Activated gamma-delta T cell treated with anti-CD3 and anti-CD28 coated beads, Interleukin-2, amount 50 U/mL, for 16 hours (primary cell): ENCODE data around the gene RNF25.

Experiments used
- DNase-seq: peaks from one replicate; pipeline ENCODE4 v3.0.0-alpha.2; 2020; ENCODE audit warnings: low read depth

Gene RNF25

DNA sequence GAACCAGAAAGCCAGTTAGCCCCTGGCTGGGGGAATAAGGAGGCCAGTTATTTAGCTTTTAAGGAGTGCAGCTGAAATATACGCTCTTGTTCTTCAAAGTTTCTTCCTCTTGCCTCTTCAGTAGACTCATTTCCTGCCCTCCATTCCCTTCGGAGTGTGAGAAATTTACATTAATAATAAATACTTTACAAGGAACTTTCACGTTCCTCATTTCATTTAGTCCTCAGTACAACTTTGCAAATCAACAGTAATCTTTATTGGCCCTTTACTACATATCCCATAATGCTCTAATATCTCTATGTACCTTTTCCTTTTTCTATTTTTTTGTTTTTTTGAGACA, 48.5 kb downstream of the RNF25 start:
- no peak for DNase-seq

DNA sequence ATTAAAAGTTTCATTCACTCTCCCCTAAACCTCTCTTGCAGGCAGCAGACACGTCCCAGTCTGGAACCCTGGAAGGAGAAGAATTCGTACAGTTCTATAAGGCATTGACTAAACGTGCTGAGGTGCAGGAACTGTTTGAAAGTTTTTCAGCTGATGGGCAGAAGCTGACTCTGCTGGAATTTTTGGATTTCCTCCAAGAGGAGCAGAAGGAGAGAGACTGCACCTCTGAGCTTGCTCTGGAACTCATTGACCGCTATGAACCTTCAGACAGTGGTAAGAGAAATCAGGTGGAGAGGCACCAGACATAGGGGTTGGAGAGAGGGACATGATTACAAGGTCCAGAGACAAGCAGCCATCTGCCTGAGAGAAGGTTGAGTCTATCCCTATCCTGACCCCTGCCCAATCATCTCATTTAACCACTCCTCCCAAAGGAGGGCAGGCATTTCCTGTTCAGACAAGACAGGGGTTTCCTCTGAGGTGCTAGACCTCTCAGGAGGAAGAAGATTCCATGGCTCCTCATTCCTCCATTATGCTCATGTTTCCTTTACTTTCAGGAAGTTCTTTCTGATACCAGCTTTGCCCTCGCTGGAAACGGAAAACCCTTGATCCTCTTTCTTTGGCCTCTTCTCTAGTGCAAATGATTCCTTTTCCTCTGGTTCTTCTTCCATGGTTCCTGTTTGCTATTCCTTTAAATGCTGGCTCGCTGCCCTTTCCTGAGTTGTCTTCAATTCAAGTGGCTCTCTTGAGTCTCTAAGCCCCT, 49.0 kb downstream of the RNF25 start:
- no peak for DNase-seq

DNA sequence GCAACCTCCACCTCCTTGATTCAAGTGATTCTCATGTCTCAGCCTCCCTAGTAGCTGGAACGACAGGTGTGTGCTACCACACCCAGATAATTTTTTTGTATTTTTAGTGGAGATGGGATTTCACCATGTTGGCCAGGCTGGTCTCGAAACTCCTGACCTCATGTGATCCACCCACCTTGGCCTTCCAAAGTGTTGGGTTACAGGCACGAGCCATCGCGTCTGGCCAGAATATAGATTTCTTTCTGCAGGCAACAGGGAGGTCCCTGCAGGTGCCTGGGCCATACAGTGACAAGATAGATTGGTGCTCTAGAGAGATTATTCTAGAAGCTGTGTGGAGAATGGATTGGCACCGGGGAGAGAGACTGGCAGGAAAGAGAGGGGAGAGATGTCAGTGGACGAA, 50.8 kb downstream of the RNF25 start:
- DNase-seq = no peak

DNA sequence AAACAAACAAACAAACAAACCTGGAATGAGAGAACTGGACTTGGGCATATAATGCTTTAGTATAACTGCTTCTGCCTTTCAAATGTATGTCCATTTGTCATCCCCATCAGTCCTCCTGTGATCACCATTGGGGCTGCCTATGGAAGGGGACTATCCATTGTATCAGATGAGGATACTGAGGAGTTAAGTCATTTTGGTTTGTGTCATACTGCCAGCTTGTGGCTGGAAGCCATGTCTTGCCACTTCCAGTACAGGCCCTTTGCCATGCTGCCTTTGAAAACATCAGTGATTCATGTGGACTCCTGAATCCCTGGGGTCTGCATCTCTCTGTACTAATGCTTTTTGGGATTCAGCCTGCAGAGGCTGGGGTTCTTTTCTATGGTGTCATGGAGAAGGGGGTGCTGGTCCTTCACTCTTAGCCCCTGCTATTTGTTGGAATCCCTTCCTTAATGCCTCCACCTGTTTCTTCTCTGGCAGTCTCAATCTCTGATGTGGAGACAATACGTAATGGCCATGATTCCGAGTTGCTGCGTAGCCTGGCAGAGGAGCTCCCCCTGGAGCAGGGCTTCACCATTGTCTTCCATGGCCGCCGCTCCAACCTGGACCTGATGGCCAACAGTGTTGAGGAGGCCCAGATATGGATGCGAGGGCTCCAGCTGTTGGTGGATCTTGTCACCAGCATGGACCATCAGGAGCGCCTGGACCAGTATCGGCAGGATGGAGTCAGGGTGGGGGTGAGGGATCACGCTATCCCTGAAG, 53.5 kb downstream of the RNF25 start:
- no peak for DNase-seq

DNA sequence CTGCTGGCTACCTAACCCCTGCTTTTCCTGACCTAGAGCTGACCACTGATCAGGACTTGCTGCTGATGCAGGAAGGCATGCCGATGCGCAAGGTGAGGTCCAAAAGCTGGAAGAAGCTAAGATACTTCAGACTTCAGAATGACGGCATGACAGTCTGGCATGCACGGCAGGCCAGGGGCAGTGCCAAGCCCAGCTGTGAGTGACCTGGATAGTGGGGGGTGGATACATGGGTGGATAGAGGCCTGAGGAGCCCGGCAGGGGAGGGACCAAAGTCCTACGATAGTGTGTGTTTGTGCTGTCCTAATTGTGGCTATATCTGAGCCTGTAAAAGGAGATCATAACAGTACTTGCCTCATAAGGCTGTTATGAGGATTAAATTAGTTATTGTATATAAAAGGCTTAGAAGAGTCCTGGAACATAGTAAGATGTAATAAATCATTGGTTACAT, 55.9 kb downstream of the RNF25 start:
- no peak for DNase-seq
